Astrocyte of the cerebellum (primary cell): Measurements from ENCODE around the gene SEPTIN12.

Experiments
- DNase-seq: peaks from one replicate; pipeline ENCODE4 v3.0.0-alpha.2; 2011; ENCODE audit warnings: low read depth
- H3K4me3 ChIP-seq: 2 replicates; pipeline ENCODE4 v1.5.1; 2011; ENCODE audit warnings: mild to moderate bottlenecking, low read depth, low read length, moderate library complexity
- CTCF ChIP-seq: IDR thresholded peaks from 2 replicates; pipeline ENCODE4 v1.5.1; 2012; ENCODE audit warnings: low read length, low read depth, moderate library complexity, mild to moderate bottlenecking; ENCODE audit errors: missing control alignments
- in situ Hi-C: cut with HindIII; loops from 2 replicates; pipeline ENCODE4 v1.10.0; 2017; ENCODE audit warnings: low sequenced_read_pairs

The SEPTIN12 gene

GRCh38 chr16:4734730-4735535 lies 53.2 kb downstream of the SEPTIN12 start:
- H3K4me3 ChIP-seq, result peak overlapping the region; percentile 96
- in situ Hi-C loops, result no loop called here
- no peak for TF ChIP-seq CTCF
- peak; percentile 48 for DNase-seq

GRCh38 chr16:4734063-4734729 lies 53.9 kb downstream of the SEPTIN12 start, which contains the start of the genes ANKS3 and DNAAF8:
ANKS3 (minus strand) TSS chr16:4734271; CDS start chr16:4730149, 4,122 bp downstream.
DNAAF8 (plus strand) TSS chr16:4734537; CDS start chr16:4736515, 1,978 bp downstream.
- peak; percentile 94 for DNase-seq
- H3K4me3 ChIP-seq, result peak within 1 kb of the TSS; percentile 96
- in situ Hi-C loops, result no loop called here
- TF ChIP-seq CTCF, result no peak

- DNase-seq, result no peak
- in situ Hi-C loops, result no loop called here
- H3K4me3 ChIP-seq, result peak overlapping the region; percentile 96
- TF ChIP-seq CTCF, result no peak
Measured at GRCh38 chr16:4733747-4734062, 54.4 kb downstream of the SEPTIN12 start.

GRCh38 chr16:4733211-4733742 lies 54.9 kb downstream of the SEPTIN12 start:
- H3K4me3 ChIP-seq, result peak overlapping the region; percentile 96
- in situ Hi-C loops, result no loop called here
- DNase-seq, result no peak
- TF ChIP-seq CTCF, result no peak

- H3K4me3 ChIP-seq, result no peak overlapping the region
- in situ Hi-C loops, result no loop called here
Measured at GRCh38 chr16:4729876-4730275, 58.3 kb downstream of the SEPTIN12 start.

More at GRCh38 chr16:4729876-4730275, 58.3 kb downstream of the SEPTIN12 start:
- TF ChIP-seq CTCF, result no peak
- no peak for DNase-seq
